Lower leg skin (tissue), 3 donors: Measurements from ENCODE around the gene S100A5.

ENCODE experiments used
- POLR2A ChIP-seq, 2 donors: fragments of 450-650 bp; IDR thresholded peaks; one replicate each; pipeline ENCODE4 v1.6.1; 2016 to 2017; ENCODE audit warnings: antibody characterized with exemption in 2 of 2, mild to moderate bottlenecking in 1 of 2, moderate library complexity in 1 of 2
- TF ChIP-seq, protein P1 (sequence below), 3 donors: fragments of 450-650 bp; IDR thresholded peaks; one replicate each; pipeline ENCODE4 v1.5.1; 2016; ENCODE audit warnings: antibody characterized with exemption in 3 of 3, mild to moderate bottlenecking in 3 of 3, moderate library complexity in 2 of 3

DNA sequence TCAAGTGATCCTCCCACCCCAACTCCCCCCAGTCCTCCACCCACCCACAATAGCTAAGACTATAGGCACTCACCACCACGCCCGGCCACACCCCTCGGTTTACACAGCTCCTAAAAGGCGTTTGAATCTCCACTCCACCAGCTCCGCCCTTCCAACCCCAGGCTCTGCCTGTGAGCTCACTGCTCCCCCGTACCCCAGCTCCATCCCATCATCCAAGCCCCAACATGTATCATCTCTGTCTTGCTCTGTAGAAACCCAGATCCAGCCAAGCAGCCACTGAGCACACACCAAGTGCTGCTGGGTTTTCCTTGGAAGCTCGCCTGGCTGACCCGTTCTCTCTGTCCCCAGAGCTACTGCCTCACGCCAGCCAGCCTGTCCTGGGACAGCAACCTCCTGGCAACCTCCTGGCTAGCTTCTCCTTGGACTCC is 36.9 kb upstream of the S100A5 start:
- TF ChIP-seq, protein P1, sequence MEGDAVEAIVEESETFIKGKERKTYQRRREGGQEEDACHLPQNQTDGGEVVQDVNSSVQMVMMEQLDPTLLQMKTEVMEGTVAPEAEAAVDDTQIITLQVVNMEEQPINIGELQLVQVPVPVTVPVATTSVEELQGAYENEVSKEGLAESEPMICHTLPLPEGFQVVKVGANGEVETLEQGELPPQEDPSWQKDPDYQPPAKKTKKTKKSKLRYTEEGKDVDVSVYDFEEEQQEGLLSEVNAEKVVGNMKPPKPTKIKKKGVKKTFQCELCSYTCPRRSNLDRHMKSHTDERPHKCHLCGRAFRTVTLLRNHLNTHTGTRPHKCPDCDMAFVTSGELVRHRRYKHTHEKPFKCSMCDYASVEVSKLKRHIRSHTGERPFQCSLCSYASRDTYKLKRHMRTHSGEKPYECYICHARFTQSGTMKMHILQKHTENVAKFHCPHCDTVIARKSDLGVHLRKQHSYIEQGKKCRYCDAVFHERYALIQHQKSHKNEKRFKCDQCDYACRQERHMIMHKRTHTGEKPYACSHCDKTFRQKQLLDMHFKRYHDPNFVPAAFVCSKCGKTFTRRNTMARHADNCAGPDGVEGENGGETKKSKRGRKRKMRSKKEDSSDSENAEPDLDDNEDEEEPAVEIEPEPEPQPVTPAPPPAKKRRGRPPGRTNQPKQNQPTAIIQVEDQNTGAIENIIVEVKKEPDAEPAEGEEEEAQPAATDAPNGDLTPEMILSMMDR (IDR thresholded peaks at IDR 0.05) = no peak
- TF ChIP-seq POLR2A (IDR thresholded peaks at IDR 0.05) = no peak
